Hindlimb muscle (tissue), 1 donor: Measurements from ENCODE around the gene TMEM19. TPM values are rescaled to one million over a fixed set of nuclear protein-coding genes. Genes with fewer than 3 reads are reported as not detected.

Experiments
- DNase-seq: peaks from one replicate; pipeline ENCODE4 v3.0.0-alpha.2; 2013
- polyA plus RNA-seq: library from polyadenylated mRNA; unstranded; fragments of 120-200 nt; gene quantifications from one replicate; pipeline ENCODE4 v1.2.1, GENCODE V29; 2013; ENCODE audit not compliant: insufficient read length

TMEM19 gene
- polyA plus RNA-seq, 1 donor, result 34.6 TPM

DNA sequence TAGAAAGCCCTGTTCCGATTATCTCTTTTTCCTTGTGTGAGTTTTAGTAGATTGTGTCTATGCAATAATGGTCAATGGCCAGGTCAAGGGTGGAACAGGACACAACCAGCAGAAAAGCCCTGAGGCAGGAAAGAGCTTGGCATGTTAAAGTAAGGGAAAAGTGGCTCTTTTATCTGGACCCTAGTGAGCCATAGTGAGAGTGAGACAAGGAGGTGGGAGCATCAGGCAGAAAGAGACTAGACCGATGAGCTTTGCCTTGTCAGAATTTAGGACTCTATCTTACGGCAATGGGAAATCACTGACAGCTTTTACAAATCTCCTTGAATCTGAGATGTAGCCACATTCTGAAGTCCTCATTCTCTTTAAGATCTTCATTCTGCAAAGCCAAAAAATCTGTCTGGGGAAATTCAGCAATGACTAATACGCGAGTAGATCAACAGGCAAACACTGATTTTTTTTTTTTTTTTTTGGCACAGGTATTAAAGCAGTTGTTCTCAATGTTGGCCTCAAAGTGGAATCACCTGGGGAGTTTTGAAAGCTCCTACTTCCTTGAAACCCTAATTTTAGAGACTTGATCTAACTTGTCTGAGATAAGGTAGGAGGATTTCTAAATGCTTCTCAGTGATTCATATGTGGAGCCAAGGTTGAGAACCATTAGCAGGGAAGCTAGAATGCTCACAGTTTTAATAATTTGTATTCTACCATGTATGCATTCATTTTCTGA, 33.9 kb downstream of the TMEM19 start:
- no peak for DNase-seq

- no peak for DNase-seq
These were observed 36.1 kb downstream of the TMEM19 start for GRCh38 chr12:71721783-71722505.

GRCh38 chr12:71725011-71725410, 39.1 kb downstream of the TMEM19 start:
- no peak for DNase-seq

DNA sequence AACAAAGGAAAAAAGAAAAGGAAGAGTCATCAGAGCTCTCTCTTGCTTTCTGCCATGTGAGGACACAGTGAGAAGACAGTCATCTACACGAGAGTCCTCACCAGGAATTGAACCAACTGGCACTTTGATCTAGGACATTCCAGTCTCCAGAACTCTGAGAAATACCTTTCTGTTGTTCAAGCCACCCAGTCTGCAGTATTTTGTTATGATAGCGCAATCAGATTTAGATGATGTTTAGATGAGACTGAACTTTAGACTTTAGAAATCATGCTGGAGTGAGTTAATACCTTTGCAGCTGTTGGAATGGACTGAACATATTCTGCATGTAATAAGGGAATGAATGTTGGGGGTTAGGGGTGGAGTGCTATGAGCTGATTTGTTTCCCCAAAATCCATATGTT, 40.7 kb downstream of the TMEM19 start:
- DNase-seq, result no peak

DNA sequence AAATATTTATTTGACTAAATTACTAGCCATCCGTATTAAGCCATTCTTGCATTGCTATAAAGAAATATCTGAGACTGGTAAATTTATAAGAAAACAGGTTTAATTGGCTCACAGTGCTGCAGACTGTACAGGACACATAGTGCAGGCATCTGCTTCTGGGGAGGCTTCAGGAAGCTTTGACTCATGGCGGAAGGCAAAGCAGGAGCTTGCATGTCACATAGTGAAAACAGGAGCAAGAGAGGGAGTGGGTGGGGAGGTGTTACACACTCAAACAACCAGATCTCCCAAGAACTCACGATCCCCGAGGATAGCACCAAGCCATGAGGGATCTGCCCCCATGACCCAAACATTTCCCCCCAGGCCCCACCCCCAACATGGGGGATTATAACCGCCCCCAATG, 42.1 kb downstream of the TMEM19 start:
- DNase-seq, result no peak

DNA sequence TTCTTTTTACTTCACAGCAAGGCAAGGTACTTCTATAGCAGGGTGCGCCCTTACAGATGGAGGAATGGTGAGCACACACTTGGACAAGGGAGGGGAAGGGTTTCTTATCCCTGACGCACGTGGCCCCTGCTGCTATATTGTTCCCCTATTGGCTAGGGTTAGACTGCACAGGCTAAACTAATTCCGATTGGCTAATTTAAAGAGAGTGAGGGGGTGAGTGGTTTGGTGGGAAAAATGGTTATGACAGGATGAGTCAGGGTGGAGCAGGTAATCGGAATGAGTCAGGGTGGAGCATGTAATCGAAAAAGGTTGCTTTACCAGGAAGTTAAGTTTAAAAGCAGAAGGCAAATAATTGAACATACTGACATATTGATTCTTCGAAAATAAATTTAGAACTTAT, 45.1 kb downstream of the TMEM19 start:
- DNase-seq, result no peak

DNA sequence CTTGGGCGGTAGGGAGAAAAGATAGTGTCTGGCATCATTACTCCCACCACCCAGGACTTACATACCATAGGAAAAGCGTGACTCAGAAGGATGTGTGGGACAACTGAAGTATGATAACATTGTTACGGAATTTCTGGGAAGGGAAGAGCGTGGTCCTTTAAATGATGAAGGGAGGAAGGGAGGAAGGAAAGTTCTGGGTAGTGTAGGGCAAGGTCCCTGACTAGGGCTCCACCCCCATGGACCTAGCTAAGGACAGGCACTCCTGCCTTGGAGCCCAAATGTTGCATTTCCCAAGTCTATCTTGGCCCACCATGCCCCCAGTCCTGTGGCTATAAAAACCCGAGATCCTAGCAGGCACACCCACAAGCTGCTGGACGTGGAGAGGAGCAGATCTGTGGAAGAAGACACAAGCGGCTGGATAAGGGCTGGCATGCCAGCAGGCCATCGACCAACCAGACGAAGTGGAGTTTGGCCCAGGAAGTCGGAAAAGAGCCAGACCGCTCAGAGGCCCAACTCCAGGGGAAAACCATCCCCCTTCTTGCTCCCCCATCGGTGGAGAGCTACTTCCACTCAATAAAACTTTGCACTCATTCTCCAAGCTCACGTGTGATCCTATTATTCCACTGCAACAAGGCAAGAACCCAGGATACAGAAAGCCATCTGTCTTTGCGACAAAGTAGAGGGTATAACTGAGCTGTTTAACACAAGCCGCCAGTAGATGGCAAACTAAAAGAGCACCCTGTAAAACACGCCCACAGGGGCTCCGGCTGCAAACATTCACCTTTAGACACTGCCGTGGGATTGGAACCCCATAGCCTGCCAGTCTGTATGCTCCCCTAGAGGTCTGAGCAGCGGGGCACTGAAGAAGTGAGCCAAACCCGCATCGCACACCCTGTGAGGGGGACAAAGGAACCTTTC, 45.8 kb downstream of the TMEM19 start:
- DNase-seq, result no peak

DNA sequence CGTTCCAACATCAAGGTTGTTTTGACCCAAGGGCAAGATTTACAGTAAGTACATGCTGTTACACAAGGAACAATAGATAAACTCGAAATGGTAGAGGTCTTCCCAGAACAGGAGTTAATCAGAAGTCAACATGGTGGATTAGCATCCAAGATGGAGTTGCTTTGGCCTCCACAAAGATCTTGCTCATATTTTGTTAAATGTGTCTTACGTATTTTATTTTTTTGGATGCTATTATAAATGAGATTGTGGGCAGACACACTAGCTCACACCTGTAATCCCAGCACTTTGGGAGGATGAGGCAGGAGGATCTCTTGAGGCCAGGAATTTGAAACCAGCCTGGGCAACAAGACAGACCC, 46.5 kb downstream of the TMEM19 start:
- no peak for DNase-seq

- no peak for DNase-seq
These were observed 51.3 kb downstream of the TMEM19 start for GRCh38 chr12:71737197-71737596.

GRCh38 chr12:71742998-71743397, 57.1 kb downstream of the TMEM19 start:
- DNase-seq, result no peak

- no peak for DNase-seq
These were observed 58.8 kb downstream of the TMEM19 start for GRCh38 chr12:71744522-71745300.

- DNase-seq, result peak; percentile 52
These were observed 61.2 kb downstream of the TMEM19 start for GRCh38 chr12:71746974-71747611.

DNA sequence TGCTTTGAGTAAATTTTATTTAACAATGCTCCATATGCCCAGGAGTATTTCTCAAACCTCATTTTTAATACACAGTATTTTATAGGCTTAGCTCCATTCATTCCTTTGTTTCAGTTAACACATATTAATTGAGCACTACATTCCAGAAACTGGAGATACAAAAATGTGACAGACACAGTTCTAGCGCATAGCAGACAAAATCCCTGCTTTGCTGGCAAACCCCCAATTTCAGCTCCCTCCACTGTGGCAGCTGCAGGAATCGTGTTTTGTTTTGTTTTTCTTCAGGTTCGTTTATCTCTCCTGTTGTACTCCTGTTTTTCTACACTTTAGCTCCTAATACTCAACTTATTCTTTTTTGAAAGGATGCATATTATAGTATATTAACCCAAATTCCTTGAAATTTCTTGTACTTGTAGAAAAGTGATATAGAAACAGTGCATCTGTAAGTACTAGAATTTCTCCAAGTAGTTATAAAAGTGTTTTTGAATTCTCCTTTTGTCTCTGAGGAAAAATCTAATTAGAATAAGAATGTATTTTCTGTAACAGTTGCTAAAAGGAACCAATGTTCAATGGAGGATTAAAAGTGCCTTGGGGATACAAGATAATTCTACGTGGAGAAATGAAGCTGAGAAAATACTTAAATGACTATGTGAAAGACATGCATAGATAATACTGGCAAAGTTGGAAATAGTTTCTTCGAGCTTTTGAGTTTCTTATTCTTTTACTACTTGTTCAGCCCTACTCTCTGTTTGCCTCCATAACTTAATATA, 62.4 kb downstream of the TMEM19 start:
- no peak for DNase-seq

GRCh38 chr12:71749666-71750065, 63.8 kb downstream of the TMEM19 start:
- DNase-seq, result no peak

- DNase-seq, result no peak
These were observed 67.0 kb downstream of the TMEM19 start for GRCh38 chr12:71752891-71753290.

Other genes starting within 250 kb of the TMEM19 start
- gene LGR5, start 246.3 kb upstream of the TMEM19 start, polyA plus RNA-seq, result 2.4 TPM
- 35.6 TPM for gene ZFC3H1, start 22.2 kb upstream of the TMEM19 start, polyA plus RNA-seq
- 9.1 TPM for gene THAP2, start 21.8 kb upstream of the TMEM19 start, polyA plus RNA-seq
- 37.6 TPM for gene RAB21, start 68.8 kb downstream of the TMEM19 start, polyA plus RNA-seq
- gene TBC1D15, start 153.7 kb downstream of the TMEM19 start, polyA plus RNA-seq, result 25.5 TPM